GM19025 (cell line): ENCODE measurements around the gene ICAM2.

Source experiments
- ATAC-seq: cut with Tn5 transposase; IDR thresholded peaks from one replicate; pipeline ENCODE4 v1.9.1; 2021; ENCODE audit warnings: mild to moderate bottlenecking, low read depth, moderate library complexity; ENCODE audit not compliant: unreplicated experiment

ICAM2 gene

DNA sequence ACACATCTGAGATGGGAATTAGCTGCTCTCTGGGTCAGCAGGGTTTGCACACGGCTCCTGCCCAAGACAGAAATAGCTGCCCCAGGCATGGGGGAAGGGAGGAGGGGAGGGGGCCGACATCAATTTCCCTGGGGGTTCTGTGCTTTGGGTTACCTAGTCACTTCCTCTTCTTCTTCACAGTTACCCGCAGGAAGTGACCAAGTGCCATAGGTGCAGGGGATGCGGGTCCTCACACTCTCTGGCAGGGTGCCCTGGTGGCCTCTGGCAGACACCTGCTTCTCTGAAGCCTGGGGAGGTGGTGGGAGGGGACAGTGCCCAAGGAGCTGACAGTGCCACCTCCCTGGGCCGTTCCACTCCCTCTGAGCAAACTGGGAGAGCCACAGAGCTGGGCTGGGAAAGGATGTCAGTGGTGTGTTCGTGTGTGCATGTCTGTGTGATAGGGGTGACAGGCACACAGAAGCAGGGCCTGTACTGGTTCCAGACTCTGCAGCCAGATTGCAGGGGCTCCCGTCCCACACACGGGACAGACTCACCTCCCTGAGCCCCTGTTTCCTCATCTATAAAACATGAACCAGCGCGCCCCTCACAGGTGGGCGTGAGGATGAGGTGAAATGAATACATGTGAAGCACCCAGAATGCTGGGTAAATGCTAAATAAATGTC lies 65.9 kb downstream of the ICAM2 start:
- no peak for ATAC-seq
